Erythroblast (primary cell): ENCODE measurements around the gene ADAM8.

Experiments
- DNase-seq, 2 experiments: peaks; one replicate each; lab custom pipeline; 2025; lab: John Stamatoyannopoulos, UW
- GATA1 ChIP-seq: IDR thresholded peaks from 2 replicates; pipeline ENCODE4 v1.6.1; 2011; ENCODE audit warnings: low read depth, mild to moderate bottlenecking, control low read depth, low read length, moderate library complexity
- POLR2A ChIP-seq: IDR thresholded peaks from 2 replicates; pipeline ENCODE4 v1.6.1; 2011; ENCODE audit warnings: mild to moderate bottlenecking, low read length

The ADAM8 gene

GRCh38 chr10:133299224-133299623, 22.6 kb upstream of the ADAM8 start:
- TF ChIP-seq GATA1 (no peak), POLR2A (no peak)
- DNase-seq = no peak

- DNase-seq = no peak
- TF ChIP-seq POLR2A (no peak), GATA1 (no peak)
Observed at GRCh38 chr10:133298466-133298865, 21.8 kb upstream of the ADAM8 start.

GRCh38 chr10:133297504-133297903, 20.8 kb upstream of the ADAM8 start:
- no peak for DNase-seq
- TF ChIP-seq GATA1 = no peak
- no peak for TF ChIP-seq POLR2A

GRCh38 chr10:133295426-133296320, 19.0 kb upstream of the ADAM8 start:
- TF ChIP-seq GATA1 (no peak), POLR2A (no peak)
- DNase-seq = no peak

GRCh38 chr10:133294189-133294588, 17.5 kb upstream of the ADAM8 start:
- TF ChIP-seq POLR2A (no peak), GATA1 (no peak)
- no peak for DNase-seq

GRCh38 chr10:133293810-133294119, 17.1 kb upstream of the ADAM8 start:
- DNase-seq = no peak
- TF ChIP-seq GATA1 = no peak
- no peak for TF ChIP-seq POLR2A

GRCh38 chr10:133292919-133293809, 16.5 kb upstream of the ADAM8 start:
- TF ChIP-seq GATA1 (no peak), POLR2A (no peak)
- DNase-seq = peak in 1 of 2 experiments; percentile 39

GRCh38 chr10:133289761-133290160, 13.1 kb upstream of the ADAM8 start:
- TF ChIP-seq GATA1 (no peak), POLR2A (no peak)
- no peak for DNase-seq

GRCh38 chr10:133287832-133288500, 11.3 kb upstream of the ADAM8 start:
- TF ChIP-seq POLR2A = no peak
- TF ChIP-seq GATA1 = no peak
- DNase-seq = no peak

- DNase-seq = no peak
- TF ChIP-seq POLR2A (no peak), GATA1 (no peak)
Observed at GRCh38 chr10:133286366-133286765, 9.7 kb upstream of the ADAM8 start.

- no peak for DNase-seq
- TF ChIP-seq POLR2A = no peak
- no peak for TF ChIP-seq GATA1
Observed at GRCh38 chr10:133285217-133285616, 8.5 kb upstream of the ADAM8 start.

GRCh38 chr10:133283931-133284330, 7.3 kb upstream of the ADAM8 start:
- no peak for DNase-seq
- TF ChIP-seq GATA1 = no peak
- TF ChIP-seq POLR2A = no peak

- TF ChIP-seq POLR2A (no peak), GATA1 (no peak)
- no peak for DNase-seq
Observed at GRCh38 chr10:133282846-133283390, 6.2 kb upstream of the ADAM8 start.
